ENCODE data around the gene IFNW1. TPM values are rescaled to one million over a fixed set of nuclear protein-coding genes. Genes with fewer than 3 reads are reported as not detected.

The IFNW1 gene
- total RNA-seq, 1 donor from 2014 or later = not detected

- peak; percentile 78 for DNase-seq (ENCODE audit: low read depth)
These were observed 30.7 kb downstream of the IFNW1 start for GRCh38 chr9:21110708-21111576.

DNA sequence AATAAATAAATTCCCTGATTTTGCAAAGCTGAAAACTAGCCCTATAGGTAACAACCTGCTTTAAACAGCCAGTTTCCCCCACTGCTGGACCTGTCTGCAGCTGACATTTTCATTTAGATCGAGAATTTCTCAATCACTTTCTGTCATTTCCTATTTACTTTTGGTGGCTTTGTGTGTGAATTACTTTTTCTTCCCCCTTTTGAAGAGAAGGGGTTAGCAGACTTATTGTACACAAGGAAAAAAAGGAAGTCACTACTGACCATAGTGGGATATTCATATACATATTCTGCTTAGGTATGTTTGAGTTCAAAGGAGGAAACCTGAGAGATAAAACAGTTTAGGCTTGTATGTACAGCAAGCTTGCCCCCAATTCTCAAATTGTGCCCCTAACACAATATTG lies 36.8 kb downstream of the IFNW1 start:
- DNase-seq (ENCODE audit: low read depth) = no peak

- peak; percentile 64 for DNase-seq (ENCODE audit: low read depth)
These were observed 39.3 kb downstream of the IFNW1 start for GRCh38 chr9:21102305-21102704.

- DNase-seq (ENCODE audit: low read depth) = no peak
These were observed 43.8 kb downstream of the IFNW1 start for GRCh38 chr9:21097817-21098216.

DNA sequence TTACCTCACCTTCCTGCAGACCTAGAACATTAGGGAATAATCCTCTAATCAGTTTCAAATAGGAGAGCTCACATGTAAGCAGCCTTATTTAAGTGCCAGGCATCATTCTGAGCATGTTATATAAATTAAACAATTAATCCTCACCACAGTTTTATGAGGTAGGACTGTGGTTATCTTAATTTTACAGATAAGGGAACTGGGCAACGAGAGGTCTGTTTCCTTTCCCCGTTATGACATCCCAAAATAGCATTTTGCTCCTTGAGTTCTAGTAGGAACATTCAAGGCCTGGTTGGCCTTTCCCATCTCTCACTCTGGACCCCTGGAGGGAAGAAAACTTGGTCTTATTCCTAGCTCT lies 44.8 kb downstream of the IFNW1 start:
- DNase-seq (ENCODE audit: low read depth) = no peak

DNA sequence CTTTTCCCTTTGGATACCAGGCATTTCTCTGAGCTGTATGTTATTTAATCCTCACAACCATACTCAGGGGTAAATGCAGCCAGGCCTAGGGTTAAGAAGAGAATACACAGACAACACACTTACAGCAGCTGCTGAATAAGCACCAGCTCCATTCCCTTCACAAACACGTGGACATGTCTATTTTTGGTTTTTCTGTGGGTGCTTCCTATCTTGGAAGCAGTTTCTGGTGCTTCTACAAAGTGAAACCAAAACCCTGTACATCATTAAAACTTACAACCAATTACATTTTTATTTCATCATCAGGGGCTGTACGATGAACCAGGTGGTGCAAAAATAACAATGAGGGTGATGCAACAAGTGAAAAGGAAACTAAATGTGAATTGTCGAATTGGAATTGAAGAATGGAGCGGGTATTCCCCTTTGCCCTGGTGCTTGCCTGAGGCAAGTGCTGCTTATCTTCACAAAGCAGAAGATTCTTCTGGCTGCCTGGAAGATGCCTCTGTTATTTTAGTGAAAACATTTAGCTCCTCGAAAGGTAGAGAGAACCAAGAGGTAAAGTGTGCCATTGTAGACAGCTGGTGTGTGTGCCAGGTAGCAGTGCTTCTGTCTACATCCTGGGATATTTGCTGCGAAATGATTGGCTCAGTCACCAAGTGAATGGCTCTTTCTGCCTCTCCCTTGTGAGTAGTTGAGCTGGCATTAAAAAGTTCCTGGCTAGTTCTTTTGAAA lies 45.3 kb downstream of the IFNW1 start:
- peak; percentile 66 for DNase-seq (ENCODE audit: low read depth)

DNA sequence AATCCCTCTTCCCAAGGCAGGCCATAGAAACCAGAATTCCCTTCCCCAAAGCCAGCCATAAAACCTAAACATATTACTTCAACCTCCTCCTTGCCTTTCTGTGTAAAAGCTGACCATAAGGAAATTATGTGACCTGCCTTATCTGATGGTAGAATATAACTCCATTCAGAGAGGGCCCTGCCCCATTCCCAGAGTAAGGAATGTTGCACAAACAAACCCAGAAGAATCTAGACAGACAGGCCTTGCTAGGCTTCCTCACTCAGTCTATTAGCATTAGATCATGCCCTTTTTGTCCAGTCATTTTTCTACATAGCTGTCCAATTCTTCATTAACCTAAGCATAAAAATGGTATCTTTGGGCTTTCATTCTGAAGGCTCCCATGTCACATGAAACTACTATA lies 46.1 kb downstream of the IFNW1 start:
- DNase-seq (ENCODE audit: low read depth) = no peak

Other genes starting within 250 kb of the IFNW1 start
- 2.3 and 3.0 TPM in 2 replicates for gene HACD4, start 110.2 kb downstream of the IFNW1 start, total RNA-seq
- not detected in 2 replicates for gene IFNB1, start 63.9 kb downstream of the IFNW1 start, total RNA-seq
- not detected in 2 replicates for gene IFNA21, start 24.8 kb upstream of the IFNW1 start, total RNA-seq
- not detected in 2 replicates for gene IFNA4, start 45.8 kb upstream of the IFNW1 start, total RNA-seq
- not detected in 2 replicates for gene IFNA7, start 60.4 kb upstream of the IFNW1 start, total RNA-seq
- not detected in 2 replicates for gene IFNA10, start 65.3 kb upstream of the IFNW1 start, total RNA-seq
- not detected in 2 replicates for gene IFNA16, start 75.5 kb upstream of the IFNW1 start, total RNA-seq
- not detected in 2 replicates for gene IFNA17, start 86.4 kb upstream of the IFNW1 start, total RNA-seq
- gene IFNA14, start 98.2 kb upstream of the IFNW1 start, total RNA-seq = not detected in 2 replicates
- gene IFNA5, start 163.5 kb upstream of the IFNW1 start, total RNA-seq = 0.20 TPM in 1 of 2 replicates, not detected in the other
- 31.3 and 64.1 TPM in 2 replicates for gene KLHL9, start 193.6 kb upstream of the IFNW1 start, total RNA-seq
- gene IFNA6, start 209.1 kb upstream of the IFNW1 start, total RNA-seq = not detected in 2 replicates
- not detected in 2 replicates for gene IFNA13, start 226.2 kb upstream of the IFNW1 start, total RNA-seq
- not detected in 2 replicates for gene IFNA2, start 243.6 kb upstream of the IFNW1 start, total RNA-seq

Measured in renal cortical epithelial cell (primary cell).